Choroid plexus epithelial cell (primary cell): Measurements from ENCODE around the gene TSPAN18.

Experiments
- DNase-seq: peaks from one replicate; pipeline ENCODE4 v3.0.0-alpha.2; 2010; ENCODE audit warnings: low read depth
- H3K4me3 ChIP-seq: 2 replicates; pipeline ENCODE4 v1.5.1; 2011; ENCODE audit warnings: low read depth, mild to moderate bottlenecking, control low read depth, low read length, moderate library complexity
- TF ChIP-seq, protein P1 (sequence below): conservative IDR thresholded peaks from 2 replicates; pipeline ENCODE4 v1.5.1; 2011; ENCODE audit warnings: low read depth, mild to moderate bottlenecking, control low read depth, inconsistent platforms, low read length, moderate library complexity

The TSPAN18 gene

DNA sequence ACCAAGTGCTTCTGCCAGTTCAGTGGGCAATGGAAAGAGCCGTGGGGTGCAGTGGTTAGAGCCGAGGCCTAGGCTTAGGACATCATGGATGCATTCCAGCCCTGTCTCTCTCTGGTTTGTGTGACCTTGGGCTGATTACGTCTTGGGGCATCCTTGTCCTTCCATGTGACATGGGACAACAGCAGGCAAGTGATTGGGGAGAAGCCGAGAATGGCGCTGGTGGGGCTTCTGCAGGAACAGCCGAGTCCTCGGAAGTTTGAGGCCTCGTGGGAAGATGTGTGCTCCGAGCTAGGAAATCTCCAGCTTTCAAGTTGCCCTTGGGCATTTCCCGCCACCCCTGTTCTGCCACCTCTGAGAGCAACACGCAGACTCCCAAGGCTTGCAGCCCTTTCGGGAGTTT is 16.6 kb downstream of the TSPAN18 start:
- H3K4me3 ChIP-seq = no peak overlapping the region
- TF ChIP-seq, protein P1, sequence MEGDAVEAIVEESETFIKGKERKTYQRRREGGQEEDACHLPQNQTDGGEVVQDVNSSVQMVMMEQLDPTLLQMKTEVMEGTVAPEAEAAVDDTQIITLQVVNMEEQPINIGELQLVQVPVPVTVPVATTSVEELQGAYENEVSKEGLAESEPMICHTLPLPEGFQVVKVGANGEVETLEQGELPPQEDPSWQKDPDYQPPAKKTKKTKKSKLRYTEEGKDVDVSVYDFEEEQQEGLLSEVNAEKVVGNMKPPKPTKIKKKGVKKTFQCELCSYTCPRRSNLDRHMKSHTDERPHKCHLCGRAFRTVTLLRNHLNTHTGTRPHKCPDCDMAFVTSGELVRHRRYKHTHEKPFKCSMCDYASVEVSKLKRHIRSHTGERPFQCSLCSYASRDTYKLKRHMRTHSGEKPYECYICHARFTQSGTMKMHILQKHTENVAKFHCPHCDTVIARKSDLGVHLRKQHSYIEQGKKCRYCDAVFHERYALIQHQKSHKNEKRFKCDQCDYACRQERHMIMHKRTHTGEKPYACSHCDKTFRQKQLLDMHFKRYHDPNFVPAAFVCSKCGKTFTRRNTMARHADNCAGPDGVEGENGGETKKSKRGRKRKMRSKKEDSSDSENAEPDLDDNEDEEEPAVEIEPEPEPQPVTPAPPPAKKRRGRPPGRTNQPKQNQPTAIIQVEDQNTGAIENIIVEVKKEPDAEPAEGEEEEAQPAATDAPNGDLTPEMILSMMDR = no peak
- DNase-seq = no peak

GRCh38 chr11:44743959-44744557 is 17.3 kb downstream of the TSPAN18 start:
- TF ChIP-seq, protein P1 = no peak

GRCh38 chr11:44746894-44747293 is 20.1 kb downstream of the TSPAN18 start:
- DNase-seq = no peak
- no peak overlapping the region for H3K4me3 ChIP-seq
- TF ChIP-seq, protein P1 = no peak

More at GRCh38 chr11:44743959-44744557, 17.3 kb downstream of the TSPAN18 start:
- no peak overlapping the region for H3K4me3 ChIP-seq
- no peak for DNase-seq

DNA sequence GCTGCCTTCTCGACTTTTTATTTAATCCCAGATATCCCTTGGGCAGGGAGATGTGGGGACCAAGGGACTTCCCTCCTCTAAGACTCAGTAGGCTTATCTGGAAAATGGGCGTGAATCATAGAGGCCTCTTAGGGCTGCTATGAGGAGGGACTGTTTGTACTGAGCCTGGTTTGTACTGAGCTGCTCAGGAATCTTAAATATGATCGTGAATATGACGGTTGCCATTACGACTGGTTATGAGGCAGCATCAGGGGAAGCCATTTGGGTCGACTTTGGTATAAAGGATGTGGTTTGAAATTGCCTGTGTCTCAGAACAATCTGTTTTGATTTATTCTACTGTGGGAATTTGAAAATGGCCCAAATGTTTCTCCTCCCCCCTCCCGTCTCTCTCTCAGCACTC is 20.6 kb downstream of the TSPAN18 start:
- TF ChIP-seq, protein P1 = no peak
- no peak overlapping the region for H3K4me3 ChIP-seq
- no peak for DNase-seq

DNA sequence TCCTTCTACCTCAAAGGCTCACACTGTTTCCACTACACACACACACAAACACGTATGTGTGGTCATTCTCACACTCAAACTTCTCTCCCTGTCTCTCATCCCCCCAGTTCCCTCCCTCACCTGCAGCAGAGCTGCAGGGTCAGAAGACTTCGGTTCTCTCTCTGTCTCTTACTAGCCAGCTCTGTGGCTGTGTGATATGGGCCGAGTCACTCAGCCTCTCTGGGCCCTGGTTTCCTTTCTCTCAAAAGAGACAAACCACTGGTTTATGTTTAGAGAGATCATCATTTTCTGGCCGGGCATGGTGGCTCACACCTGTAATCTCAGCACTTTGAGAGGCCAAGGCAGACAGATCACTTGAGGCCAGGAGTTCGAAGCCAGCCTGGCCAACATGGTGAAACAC is 21.1 kb downstream of the TSPAN18 start:
- TF ChIP-seq, protein P1 = no peak
- DNase-seq = no peak
- H3K4me3 ChIP-seq = no peak overlapping the region

DNA sequence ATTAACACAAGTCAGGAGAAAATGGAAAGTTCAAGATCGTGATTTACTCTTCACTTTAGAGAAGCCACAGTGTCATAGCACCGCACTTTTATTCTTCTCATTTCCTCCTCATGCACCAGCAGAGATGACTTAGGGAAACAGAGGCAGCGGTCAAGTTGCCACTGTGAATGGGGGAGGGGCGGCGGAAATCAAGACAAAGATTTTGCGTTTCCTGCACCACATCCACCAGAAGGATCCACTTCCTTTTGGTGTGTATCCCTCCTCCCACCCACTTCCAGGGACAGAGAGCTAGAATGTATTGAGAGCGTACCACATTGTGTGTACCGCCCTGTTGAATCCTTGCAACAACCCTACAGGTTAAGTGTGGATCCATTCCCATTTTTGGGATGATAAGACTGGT is 21.8 kb downstream of the TSPAN18 start:
- H3K4me3 ChIP-seq = no peak overlapping the region
- DNase-seq = no peak
- TF ChIP-seq, protein P1 = no peak

- no peak overlapping the region for H3K4me3 ChIP-seq
- DNase-seq = no peak
- TF ChIP-seq, protein P1 = no peak
Measured at GRCh38 chr11:44749189-44749588, 22.4 kb downstream of the TSPAN18 start.
